Right atrium auricular region (tissue), 2 donors: ENCODE measurements around the gene NIPAL3. TPM values are rescaled to one million over a fixed set of nuclear protein-coding genes. Genes with fewer than 3 reads are reported as not detected.
"Not testable (repeated sequence)": the region's sequence is repeated elsewhere in the genome, so short reads cannot be mapped to it uniquely, and the experiment has no call there.

ENCODE experiments used
- DNase-seq: peaks from one replicate; pipeline ENCODE4 v3.0.0-alpha.2; 2019; ENCODE audit warnings: low spot score
- H3K27ac ChIP-seq, 2 donors: fragments of 200-600 bp; sonication (generic); 1 replicate in 1 of 2; 2 replicates in 1 of 2; pipeline ENCODE4 v1.5.1; 2016 to 2019
- H3K27me3 ChIP-seq, 2 donors: fragments of 200-600 bp; sonication (generic); one replicate each; pipeline versions ENCODE4 v1.5.1 to v1.6.0; 2017 to 2019
- H3K36me3 ChIP-seq: fragments of 200-600 bp; sonication (generic); one replicate; pipeline ENCODE4 v1.5.1; 2016
- H3K4me1 ChIP-seq, 2 donors: fragments of 200-600 bp; sonication (generic); one replicate each; pipeline versions ENCODE4 v1.5.1 to v1.6.0; 2017 to 2019
- H3K4me3 ChIP-seq, 2 donors: fragments of 200-600 bp; sonication (generic); 1 replicate in 1 of 2; 2 replicates in 1 of 2; pipeline ENCODE4 v1.5.1; 2017 to 2019; ENCODE audit warnings: mild to moderate bottlenecking in 1 of 2, moderate library complexity in 1 of 2
- H3K9me3 ChIP-seq, 2 donors: fragments of 200-600 bp; sonication (generic); one replicate each; pipeline ENCODE4 v1.5.1; 2019
- CTCF ChIP-seq, 2 donors: fragments of 200-600 bp; sonication (generic); IDR thresholded peaks; one replicate each; pipeline ENCODE4 v1.5.1; 2019; ENCODE audit warnings: antibody characterized with exemption in 2 of 2
- total RNA-seq, 2 donors: library from RNA; depleted of rRNA; stranded (reverse); fragments of >200 nt; gene quantifications; one replicate each; pipeline ENCODE4 v1.1.0, GENCODE V29; 2016

Gene NIPAL3
- total RNA-seq, 2 donors from 2014 or later, result 34.8 to 43.3 TPM

- no peak overlapping the region for H3K4me3 ChIP-seq
- no peak for TF ChIP-seq CTCF (IDR thresholded peaks at IDR 0.05)
- no peaks in the 10 kb centered on the region for H3K9me3 ChIP-seq
- no peaks in the 10 kb centered on the region for H3K36me3 ChIP-seq
- DNase-seq, result no peak
- no peaks in the 10 kb centered on the region for H3K27me3 ChIP-seq
- no peaks in the 10 kb centered on the region for H3K4me1 ChIP-seq
- H3K27ac ChIP-seq, result no peak overlapping the region
These were observed 74.6 kb downstream of the NIPAL3 start for GRCh38 chr1:24490101-24490781.

GRCh38 chr1:24491577-24492360, 76.2 kb downstream of the NIPAL3 start:
- Histone ChIP-seq H3K27me3 (no peaks in the 10 kb centered on the region), H3K4me3 (no peak overlapping the region), H3K36me3 (no peaks in the 10 kb centered on the region), H3K27ac (no peak overlapping the region), H3K9me3 (no peaks in the 10 kb centered on the region), H3K4me1 (no peaks in the 10 kb centered on the region)
- TF ChIP-seq CTCF (IDR thresholded peaks at IDR 0.05), result no peak
- no peak for DNase-seq

DNA sequence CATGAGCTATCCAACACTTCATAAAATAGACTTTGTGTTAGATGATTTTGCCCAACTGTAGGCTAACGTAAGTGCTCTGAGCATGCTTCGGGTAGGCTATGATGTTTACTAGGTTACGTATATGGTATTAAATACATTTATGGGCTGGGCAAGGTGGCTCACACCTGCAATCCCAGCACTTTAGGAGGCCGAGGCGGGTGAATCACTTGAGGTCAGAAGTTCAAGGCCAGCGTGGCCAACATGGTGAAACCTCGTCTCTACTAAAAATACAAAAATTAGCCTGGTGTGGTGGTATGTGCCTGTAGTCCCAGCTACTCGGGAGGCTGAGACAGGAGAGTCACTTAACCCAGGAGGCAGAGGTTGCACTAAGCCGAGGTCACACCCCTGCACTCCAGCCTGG, 77.3 kb downstream of the NIPAL3 start:
- H3K27me3 ChIP-seq, H3K4me1 ChIP-seq, H3K9me3 ChIP-seq, H3K4me3 ChIP-seq, H3K27ac ChIP-seq, DNase-seq, H3K36me3 ChIP-seq: not testable (repeated sequence)

DNA sequence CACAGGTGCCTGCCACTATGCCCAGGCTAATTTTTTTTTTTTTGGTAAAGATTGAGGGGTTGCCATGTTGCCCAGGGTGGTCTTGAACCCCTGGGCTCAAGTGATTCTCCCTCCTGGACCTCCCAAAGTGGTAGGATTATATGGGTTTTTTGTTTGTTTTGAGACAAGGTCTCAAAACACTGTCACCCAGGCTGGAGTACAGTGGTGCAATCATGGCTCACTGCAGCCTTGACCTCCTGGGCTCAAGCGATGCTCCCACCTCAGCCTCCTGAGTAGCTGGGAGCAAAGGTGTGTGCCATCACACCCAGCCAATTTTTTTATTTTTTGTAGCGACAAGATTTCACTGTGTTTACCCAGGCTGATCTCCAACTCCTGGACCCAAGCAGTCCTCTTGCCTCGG, 78.2 kb downstream of the NIPAL3 start:
- Histone ChIP-seq H3K9me3 (no peaks in the 10 kb centered on the region), H3K27ac (no peak overlapping the region), H3K27me3 (no peaks in the 10 kb centered on the region), H3K36me3 (no peaks in the 10 kb centered on the region), H3K4me1 (no peaks in the 10 kb centered on the region), H3K4me3 (no peak overlapping the region)
- DNase-seq, result no peak
- TF ChIP-seq CTCF (IDR thresholded peaks at IDR 0.05), result no peak

GRCh38 chr1:24498589-24498988, 83.0 kb downstream of the NIPAL3 start:
- no peak for DNase-seq
- no peak for TF ChIP-seq CTCF (IDR thresholded peaks at IDR 0.05)

DNA sequence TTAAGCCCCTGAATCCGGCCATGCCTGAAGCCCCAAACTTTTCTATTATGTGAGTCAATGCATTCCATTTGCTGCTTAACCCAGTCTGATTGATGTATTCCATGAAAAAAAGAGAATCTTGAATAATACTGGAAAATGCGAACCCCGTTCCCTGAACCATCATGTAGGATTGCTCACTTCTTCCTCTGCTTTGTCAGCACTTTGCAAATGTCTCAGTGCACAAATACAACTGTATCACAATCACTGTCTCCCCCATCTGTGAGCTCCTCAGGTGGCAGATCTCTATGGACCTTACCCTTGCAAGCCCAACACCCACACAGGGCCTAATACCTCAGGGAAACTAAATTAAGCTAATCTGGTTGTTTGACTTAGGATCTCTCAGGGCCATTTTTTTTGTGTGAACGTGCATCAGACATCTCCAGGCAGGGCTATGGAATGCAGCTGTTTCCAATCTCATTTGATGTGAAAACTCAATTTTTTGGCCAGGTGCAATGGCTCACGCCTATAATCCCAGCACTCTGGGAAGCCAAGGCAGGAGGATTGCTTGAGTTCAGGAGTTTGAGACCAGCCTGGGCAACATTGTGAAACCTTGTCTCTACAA, 84.9 kb downstream of the NIPAL3 start:
- H3K9me3 ChIP-seq, result no peaks in the 10 kb centered on the region
- H3K36me3 ChIP-seq, result no peaks in the 10 kb centered on the region
- no peak overlapping the region for H3K27ac ChIP-seq
- TF ChIP-seq CTCF (IDR thresholded peaks at IDR 0.05), result no peak
- H3K4me3 ChIP-seq, result no peak overlapping the region
- DNase-seq, result no peak
- peaks cover 0 to 7% of the 10 kb centered on the region in 2 donors for H3K4me1 ChIP-seq
- H3K27me3 ChIP-seq, result no peaks in the 10 kb centered on the region

More at GRCh38 chr1:24498589-24498988, 83.0 kb downstream of the NIPAL3 start:
- Histone ChIP-seq H3K9me3 (no peaks in the 10 kb centered on the region), H3K4me3 (no peak overlapping the region), H3K27ac (no peak overlapping the region), H3K27me3 (no peaks in the 10 kb centered on the region), H3K4me1 (peaks cover 0 to 4% of the 10 kb centered on the region in 2 donors), H3K36me3 (no peaks in the 10 kb centered on the region)
